Endodermal cell (in vitro differentiated cells): ENCODE data around the gene F11R. TPM values are rescaled to one million over a fixed set of nuclear protein-coding genes. Genes with fewer than 3 reads are reported as not detected.

Source experiments
- DNase-seq: peaks from one replicate; pipeline ENCODE4 v3.0.0-alpha.2; 2017
- H3K27ac ChIP-seq: 2 replicates; pipeline ENCODE4 v1.5.1; 2013; ENCODE audit warnings: mild to moderate bottlenecking, low read depth, low read length, moderate library complexity
- H3K27me3 ChIP-seq: 2 replicates; pipeline ENCODE4 v1.6.1; 2013; ENCODE audit warnings: mild to moderate bottlenecking, low read length, moderate library complexity; ENCODE audit not compliant: insufficient read depth, control insufficient read depth, poor library complexity, severe bottlenecking
- H3K36me3 ChIP-seq: 2 replicates; pipeline ENCODE4 v1.7.0; 2013; ENCODE audit warnings: mild to moderate bottlenecking, low read length, moderate library complexity; ENCODE audit not compliant: control insufficient read depth, insufficient read depth
- H3K4me1 ChIP-seq: one replicate; pipeline ENCODE4 v1.7.0; 2013; ENCODE audit warnings: low read length; ENCODE audit not compliant: control insufficient read depth, insufficient read depth
- H3K4me3 ChIP-seq: 2 replicates; pipeline ENCODE4 v1.5.1; 2013; ENCODE audit warnings: mild to moderate bottlenecking, low read length, moderate library complexity
- H3K9ac ChIP-seq: 2 replicates; pipeline ENCODE4 v1.6.1; 2013; ENCODE audit warnings: mild to moderate bottlenecking, low read length, moderate library complexity; ENCODE audit not compliant: poor library complexity, severe bottlenecking; ENCODE audit errors: extremely low read depth
- H3K9me3 ChIP-seq: 2 replicates; pipeline ENCODE4 v1.6.1; 2013; ENCODE audit warnings: mild to moderate bottlenecking, low read length, moderate library complexity; ENCODE audit not compliant: control insufficient read depth
- H3K27ac Mint-ChIP-seq: 2 replicates; pipeline ENCODE4 v1.8.0; 2020; ENCODE audit warnings: mixed read lengths
- H3K27me3 Mint-ChIP-seq: 2 replicates; pipeline ENCODE4 v1.8.0; 2021; ENCODE audit warnings: mild to moderate bottlenecking, mixed read lengths; ENCODE audit not compliant: insufficient read depth
- H3K36me3 Mint-ChIP-seq: 2 replicates; pipeline ENCODE4 v1.8.0; 2020; ENCODE audit warnings: low read depth, mixed read lengths
- H3K4me1 Mint-ChIP-seq: 2 replicates; pipeline ENCODE4 v1.8.0; 2020; ENCODE audit warnings: mixed read lengths
- H3K4me3 Mint-ChIP-seq: 2 replicates; pipeline ENCODE4 v1.8.0; 2020; ENCODE audit warnings: mild to moderate bottlenecking, moderate library complexity, mixed read lengths
- H3K9me3 Mint-ChIP-seq: 2 replicates; pipeline ENCODE4 v1.8.0; 2020; ENCODE audit warnings: mild to moderate bottlenecking, mixed read lengths
- WGBS, 2 experiments: methylation state at CpG; one replicate each; pipeline versions ENCODE4 v1.1.5 to v1.1.7; 2013; ENCODE audit warnings: missing lambda C conversion rate in 2 of 2, mixed read lengths in 1 of 2; ENCODE audit not compliant: insufficient coverage in 1 of 2, insufficient read length in 1 of 2; 5-methylcytosine and 5-hydroxymethylcytosine counted together
- total RNA-seq, 2 donors: library from RNA; stranded (reverse); fragmentation: NEBNext Ultra II Directional in 1 of 2; extraction: Animal tissue kit (Norgen Biotek cat#: 25700) in 1 of 2; gene quantifications; 2 replicates in 1 of 2; 3 replicates in 1 of 2; pipeline ENCODE4 v1.2.1, GENCODE V29; 2021
- TF ChIP-seq, protein P1 (sequence below): fragments of 200-600 bp; sonication (generic); conservative IDR thresholded peaks from 2 replicates; pipeline ENCODE4 v1.5.0; 2021; ENCODE audit warnings: antibody characterized with exemption, mild to moderate bottlenecking

Gene F11R
- total RNA-seq, 2 donors from 2014 or later = 190 to 226 TPM

DNA sequence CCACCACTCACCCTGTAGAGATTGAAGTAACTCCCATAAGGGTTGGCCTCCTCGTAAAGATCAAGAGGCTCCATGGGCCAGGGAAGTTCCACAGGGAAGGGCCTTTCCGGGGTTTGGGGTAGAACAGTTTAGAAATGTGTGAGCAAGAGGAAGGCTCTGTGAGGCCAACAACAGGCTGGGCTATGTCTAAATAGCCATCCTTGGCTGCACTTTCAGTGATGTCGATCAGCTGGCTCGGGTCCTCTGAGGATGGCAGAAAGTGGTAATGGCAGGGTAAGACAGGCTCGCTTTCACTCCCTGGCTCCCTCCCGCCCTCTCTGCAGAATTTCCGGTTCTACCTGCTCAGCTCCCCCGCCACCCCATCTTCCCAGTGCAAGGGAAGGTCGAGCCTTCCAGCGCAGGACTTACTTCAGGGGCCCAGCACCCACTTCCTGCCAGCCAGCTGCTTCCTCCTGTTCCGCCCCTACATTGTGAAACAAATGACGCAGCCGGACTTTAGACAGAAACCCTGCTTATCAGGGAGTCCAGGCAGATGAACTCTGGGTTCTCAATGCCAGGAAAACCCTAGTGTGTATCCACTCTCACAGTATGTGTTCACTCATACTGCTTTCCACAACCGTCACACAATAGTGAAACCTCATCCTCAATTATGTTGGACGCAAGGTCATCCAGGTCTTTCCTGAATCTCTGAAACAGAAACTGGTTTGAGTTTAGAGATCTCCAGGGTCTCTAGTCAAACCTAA is 7.3 kb downstream of the F11R start:
- Histone ChIP-seq H3K9ac (no peak overlapping the region), H3K27me3 (no peaks in the 10 kb centered on the region), H3K27ac (no peak overlapping the region), H3K9me3 (no peaks in the 10 kb centered on the region), H3K36me3 (peaks cover 38% of the 10 kb centered on the region), H3K4me3 (no peak overlapping the region), H3K4me1 (peaks cover 11% of the 10 kb centered on the region)
- Mint-ChIP-seq H3K36me3 (peaks cover 41% of the 10 kb centered on the region), H3K4me3 (no peak overlapping the region), H3K27me3 (no peaks in the 10 kb centered on the region), H3K27ac (peak overlapping the region; percentile 88), H3K4me1 (peaks cover 40% of the 10 kb centered on the region), H3K9me3 (no peaks in the 10 kb centered on the region)
- DNase-seq = peak; percentile 70
- WGBS, 2 experiments = 88 to 92% methylated on average over 13 to 15 of the region's 15 CpGs
- TF ChIP-seq, protein P1, sequence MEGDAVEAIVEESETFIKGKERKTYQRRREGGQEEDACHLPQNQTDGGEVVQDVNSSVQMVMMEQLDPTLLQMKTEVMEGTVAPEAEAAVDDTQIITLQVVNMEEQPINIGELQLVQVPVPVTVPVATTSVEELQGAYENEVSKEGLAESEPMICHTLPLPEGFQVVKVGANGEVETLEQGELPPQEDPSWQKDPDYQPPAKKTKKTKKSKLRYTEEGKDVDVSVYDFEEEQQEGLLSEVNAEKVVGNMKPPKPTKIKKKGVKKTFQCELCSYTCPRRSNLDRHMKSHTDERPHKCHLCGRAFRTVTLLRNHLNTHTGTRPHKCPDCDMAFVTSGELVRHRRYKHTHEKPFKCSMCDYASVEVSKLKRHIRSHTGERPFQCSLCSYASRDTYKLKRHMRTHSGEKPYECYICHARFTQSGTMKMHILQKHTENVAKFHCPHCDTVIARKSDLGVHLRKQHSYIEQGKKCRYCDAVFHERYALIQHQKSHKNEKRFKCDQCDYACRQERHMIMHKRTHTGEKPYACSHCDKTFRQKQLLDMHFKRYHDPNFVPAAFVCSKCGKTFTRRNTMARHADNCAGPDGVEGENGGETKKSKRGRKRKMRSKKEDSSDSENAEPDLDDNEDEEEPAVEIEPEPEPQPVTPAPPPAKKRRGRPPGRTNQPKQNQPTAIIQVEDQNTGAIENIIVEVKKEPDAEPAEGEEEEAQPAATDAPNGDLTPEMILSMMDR = no peak

DNA sequence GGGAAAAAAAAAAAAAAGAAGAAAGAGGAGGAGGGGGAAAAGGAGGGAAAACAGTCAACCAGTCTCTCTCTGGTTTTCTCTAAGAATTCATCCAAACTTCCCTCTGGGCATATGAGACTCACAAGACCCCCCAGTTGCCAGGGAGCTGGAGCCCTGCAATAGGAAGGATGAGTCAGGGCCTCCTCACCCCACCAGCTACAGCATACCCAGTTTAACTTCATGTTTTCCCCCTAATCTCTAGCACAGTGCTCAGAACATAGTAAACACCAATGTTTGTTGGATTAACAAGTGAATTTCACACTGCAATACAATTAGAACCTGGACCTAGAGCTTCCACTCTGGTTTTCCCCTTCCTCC is 7.8 kb downstream of the F11R start:
- TF ChIP-seq, protein P1 = no peak
- Histone ChIP-seq H3K4me1 (peaks cover 10% of the 10 kb centered on the region), H3K9ac (no peak overlapping the region), H3K36me3 (peaks cover 44% of the 10 kb centered on the region), H3K27ac (no peak overlapping the region), H3K27me3 (no peaks in the 10 kb centered on the region), H3K4me3 (no peak overlapping the region), H3K9me3 (no peaks in the 10 kb centered on the region)
- H3K4me1 Mint-ChIP-seq = peaks cover 35% of the 10 kb centered on the region
- H3K9me3 Mint-ChIP-seq = no peaks in the 10 kb centered on the region
- H3K36me3 Mint-ChIP-seq = peaks cover 41% of the 10 kb centered on the region
- H3K4me3 Mint-ChIP-seq = no peak overlapping the region
- no peaks in the 10 kb centered on the region for H3K27me3 Mint-ChIP-seq
- DNase-seq = no peak
- H3K27ac Mint-ChIP-seq = peak overlapping the region; percentile 88

DNA sequence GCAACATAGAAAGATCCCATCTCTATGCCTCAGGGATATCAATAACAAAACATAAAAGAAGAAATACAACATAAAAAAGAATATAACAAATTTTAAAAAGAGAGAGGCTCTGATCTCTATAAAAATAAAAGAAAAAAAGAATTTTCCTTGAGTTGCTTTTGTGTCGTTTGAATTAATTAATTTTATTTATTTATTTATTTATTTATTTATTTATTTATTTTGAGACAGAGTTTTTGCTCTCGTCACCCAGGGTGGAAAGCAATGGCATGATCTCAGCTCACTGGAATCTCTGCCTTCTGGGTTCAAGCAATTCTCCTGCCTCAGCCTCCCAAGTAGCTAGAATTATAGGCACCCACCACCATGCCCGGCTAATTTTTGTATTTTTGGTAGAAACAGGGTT is 8.5 kb downstream of the F11R start:
- Mint-ChIP-seq H3K27me3 (no peaks in the 10 kb centered on the region), H3K4me1 (peaks cover 32% of the 10 kb centered on the region), H3K27ac (no peak overlapping the region), H3K9me3 (no peaks in the 10 kb centered on the region), H3K36me3 (peaks cover 45% of the 10 kb centered on the region), H3K4me3 (no peak overlapping the region)
- TF ChIP-seq, protein P1 = no peak
- peaks cover 4% of the 10 kb centered on the region for H3K4me1 ChIP-seq
- H3K9ac ChIP-seq = no peak overlapping the region
- peaks cover 49% of the 10 kb centered on the region for H3K36me3 ChIP-seq
- no peak overlapping the region for H3K27ac ChIP-seq
- H3K27me3 ChIP-seq = no peaks in the 10 kb centered on the region
- no peak for DNase-seq
- WGBS, 2 experiments = 94% methylated on average over 2 of the region's 3 CpGs; no CpG with 5 or more reads in 1 of the 2 experiments
- H3K4me3 ChIP-seq = no peak overlapping the region
- no peaks in the 10 kb centered on the region for H3K9me3 ChIP-seq
